ENCODE data around the gene EEFSEC. TPM values are rescaled to one million over a fixed set of nuclear protein-coding genes. Genes with fewer than 3 reads are reported as not detected.

The EEFSEC gene
- total RNA-seq, 1 experiment from 2014 or later: 9.5 TPM

GRCh38 chr3:128317101-128317697 lies 163.9 kb downstream of the EEFSEC start:
- H3K18ac ChIP-seq (ENCODE audit: insufficient read length, low read depth, low read length): no peak overlapping the region
- no peak overlapping the region for H4K91ac ChIP-seq (ENCODE audit: insufficient read length, low read depth, low read length)
- no peak overlapping the region for H2AK5ac ChIP-seq (ENCODE audit: insufficient read length, low read length)
- no peak overlapping the region for H3K9ac ChIP-seq (ENCODE audit: extremely low read depth, insufficient read length, low read length)
- Mint-ChIP-seq H3K4me1 (peaks cover 2 to 6% of the 10 kb centered on the region in 2 experiments; a peak in 2 of 4 replicates), H3K36me3 (ENCODE audit: insufficient read depth in 1 of 3, low read depth in 3 of 3) (no peaks in the 10 kb centered on the region; a peak in 1 of 7 replicates), H3K27me3 (ENCODE audit: low read depth) (no peaks in the 10 kb centered on the region; the same call in none of the 2 replicates), H3K27ac (peak overlapping the region in 2 of 3 experiments; percentile 49 to 66; a peak in 2 of 7 replicates), H3K4me3 (no peak overlapping the region), H3K9me3 (no peaks in the 10 kb centered on the region)
- no peak overlapping the region for H2AFZ ChIP-seq (ENCODE audit: low read length)
- H3K23ac ChIP-seq (ENCODE audit: insufficient read length, low read depth, low read length): no peak overlapping the region
- H3K14ac ChIP-seq (ENCODE audit: insufficient read depth, low read length): no peak overlapping the region; the same call in 1 of the 2 replicates
- TF ChIP-seq, protein P1, sequence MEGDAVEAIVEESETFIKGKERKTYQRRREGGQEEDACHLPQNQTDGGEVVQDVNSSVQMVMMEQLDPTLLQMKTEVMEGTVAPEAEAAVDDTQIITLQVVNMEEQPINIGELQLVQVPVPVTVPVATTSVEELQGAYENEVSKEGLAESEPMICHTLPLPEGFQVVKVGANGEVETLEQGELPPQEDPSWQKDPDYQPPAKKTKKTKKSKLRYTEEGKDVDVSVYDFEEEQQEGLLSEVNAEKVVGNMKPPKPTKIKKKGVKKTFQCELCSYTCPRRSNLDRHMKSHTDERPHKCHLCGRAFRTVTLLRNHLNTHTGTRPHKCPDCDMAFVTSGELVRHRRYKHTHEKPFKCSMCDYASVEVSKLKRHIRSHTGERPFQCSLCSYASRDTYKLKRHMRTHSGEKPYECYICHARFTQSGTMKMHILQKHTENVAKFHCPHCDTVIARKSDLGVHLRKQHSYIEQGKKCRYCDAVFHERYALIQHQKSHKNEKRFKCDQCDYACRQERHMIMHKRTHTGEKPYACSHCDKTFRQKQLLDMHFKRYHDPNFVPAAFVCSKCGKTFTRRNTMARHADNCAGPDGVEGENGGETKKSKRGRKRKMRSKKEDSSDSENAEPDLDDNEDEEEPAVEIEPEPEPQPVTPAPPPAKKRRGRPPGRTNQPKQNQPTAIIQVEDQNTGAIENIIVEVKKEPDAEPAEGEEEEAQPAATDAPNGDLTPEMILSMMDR (conservative IDR thresholded peaks at IDR 0.05): no peak
- H4K5ac ChIP-seq (ENCODE audit: insufficient read length, low read depth, low read length): no peak overlapping the region
- no peak overlapping the region for H4K8ac ChIP-seq (replicated peaks; ENCODE audit: insufficient read length, low read depth, low read length)
- no CpG with 5 or more reads among the region's 17 CpGs for WGBS (ENCODE audit: extremely low coverage, insufficient read length, low lambda C conversion rate)
- peak; percentile 23 for DNase-seq
- H3K9me3 ChIP-seq (ENCODE audit: control insufficient read depth, low read depth, low read length): no peaks in the 10 kb centered on the region
- H3K4me1 ChIP-seq (ENCODE audit: insufficient read depth, low read length): no peaks in the 10 kb centered on the region
- H3K27me3 ChIP-seq (ENCODE audit: insufficient read depth, low read length): no peaks in the 10 kb centered on the region
- H2BK20ac ChIP-seq (ENCODE audit: low read depth, low read length, poor library complexity, severe bottlenecking): no peak overlapping the region
- H3K56ac ChIP-seq (ENCODE audit: insufficient read length, low read depth, low read length): no peak overlapping the region
- H2BK12ac ChIP-seq (ENCODE audit: insufficient read length, low read depth, low read length): no peak overlapping the region
- no peak overlapping the region for H2BK5ac ChIP-seq (ENCODE audit: insufficient read length, low read length)
- H3K27ac ChIP-seq (ENCODE audit: insufficient read length, low read depth, low read length): no peak overlapping the region
- H4K20me1 ChIP-seq (ENCODE audit: control insufficient read depth, insufficient read depth, insufficient read length): peaks cover 2% of the 10 kb centered on the region
- H3K4ac ChIP-seq (ENCODE audit: low read depth, low read length): no peak overlapping the region
- H3K79me1 ChIP-seq (ENCODE audit: insufficient read depth, low read depth, low read length, poor library complexity, severe bottlenecking): no peaks in the 10 kb centered on the region
- no peaks in the 10 kb centered on the region for H3K79me2 ChIP-seq (ENCODE audit: insufficient read depth, low read length)
- H3T11ph ChIP-seq (ENCODE audit: low read length): no peak overlapping the region
- no peak overlapping the region for H2BK15ac ChIP-seq (ENCODE audit: low read depth, low read length)
- no peak overlapping the region for H2BK120ac ChIP-seq (ENCODE audit: low read depth, low read length, poor library complexity, severe bottlenecking)
- H3K4me2 ChIP-seq (ENCODE audit: insufficient read depth, insufficient read length, low read length): no peak overlapping the region
- H3K23me2 ChIP-seq (ENCODE audit: insufficient read length, low read depth, low read length, poor library complexity, severe bottlenecking): no peaks in the 10 kb centered on the region
